IMR-90 (cell line): ENCODE results near the gene CDK12. TPM values are rescaled to one million over a fixed set of nuclear protein-coding genes. Genes with fewer than 3 reads are reported as not detected.

Experiments
- ATAC-seq: fragments of 200-7000 bp; cut with Tn5 transposase; 2 replicates; pipeline ENCODE4 v1.9.1; 2020; ENCODE audit warnings: low read depth, mild to moderate bottlenecking, moderate library complexity
- BruUV-seq: library from RNA; stranded (reverse); fragments of 400-500 nt; replicated peaks from 2 replicates; lab custom pipeline; 2021; lab: Mats Ljungman, UMichigan
- CTCF ChIA-PET: fragments of 300-600 bp; formaldehyde crosslinking; extraction: SDS; loops from one replicate; lab custom pipeline; 2021; ENCODE audit warnings: antibody characterized with exemption; lab: Yijun Ruan, JAX
- POLR2A ChIA-PET: fragments of 300-600 bp; sonication (Branson Sonifier 250); formaldehyde crosslinking; loops from one replicate; lab custom pipeline; 2022; ENCODE audit warnings: antibody characterized with exemption; ENCODE audit not compliant: unreplicated experiment; lab: Charles Lee
- DNase-seq: peaks from one replicate; pipeline ENCODE4 v3.0.0; 2013
- H2AFZ ChIP-seq: replicated peaks from 2 replicates; pipeline ENCODE3; 2013; ENCODE audit warnings: low read length, mild to moderate bottlenecking; ENCODE audit not compliant: poor library complexity
- H2AK5ac ChIP-seq: 2 replicates; pipeline ENCODE4 v1.6.1; 2013; ENCODE audit warnings: low read depth, low read length, inconsistent platforms
- H2AK9ac ChIP-seq: replicated peaks from 2 replicates; pipeline ENCODE3; 2013; ENCODE audit warnings: mild to moderate bottlenecking, low read depth, low read length, moderate library complexity; ENCODE audit not compliant: poor library complexity
- H2BK120ac ChIP-seq: 2 replicates; pipeline ENCODE4 v1.6.1; 2013; ENCODE audit warnings: low read depth, low read length, inconsistent platforms
- H2BK15ac ChIP-seq: 3 replicates; pipeline ENCODE4 v1.6.1; 2013; ENCODE audit warnings: low read depth, low read length, inconsistent platforms
- H2BK20ac ChIP-seq: 2 replicates; pipeline ENCODE4 v1.6.1; 2013; ENCODE audit warnings: low read depth, mild to moderate bottlenecking, inconsistent platforms, low read length, moderate library complexity
- H2BK5ac ChIP-seq: 2 replicates; pipeline ENCODE4 v1.6.1; 2013; ENCODE audit warnings: mild to moderate bottlenecking, low read depth, low read length, inconsistent platforms; ENCODE audit not compliant: poor library complexity, severe bottlenecking
- H3K14ac ChIP-seq: replicated peaks from 2 replicates; pipeline ENCODE4 v1.6.1; 2013; ENCODE audit warnings: low read depth, low read length, inconsistent platforms
- H3K18ac ChIP-seq: 2 replicates; pipeline ENCODE4 v1.6.1; 2013; ENCODE audit warnings: low read depth, low read length, control low read depth
- H3K23ac ChIP-seq: 2 replicates; pipeline ENCODE4 v1.6.1; 2013; ENCODE audit warnings: low read depth, low read length, inconsistent platforms
- H3K27ac ChIP-seq: 2 replicates; pipeline ENCODE4 v1.5.1; 2013; ENCODE audit warnings: mild to moderate bottlenecking, control low read depth, low read length; ENCODE audit not compliant: insufficient read depth
- H3K27me3 ChIP-seq: 2 replicates; pipeline ENCODE4 v1.6.1; 2013; ENCODE audit warnings: low read length; ENCODE audit not compliant: control insufficient read depth, insufficient read depth
- H3K36me3 ChIP-seq: 2 replicates; pipeline ENCODE4 v1.6.1; 2013; ENCODE audit warnings: low read length, mixed read lengths; ENCODE audit not compliant: control insufficient read depth, insufficient read depth
- H3K4ac ChIP-seq: 2 replicates; pipeline ENCODE4 v1.6.1; 2013; ENCODE audit warnings: low read depth, low read length, inconsistent platforms
- H3K4me1 ChIP-seq: 2 replicates; pipeline ENCODE4 v1.6.1; 2013; ENCODE audit warnings: low read length, mixed read lengths; ENCODE audit not compliant: control insufficient read depth, insufficient read depth
- H3K4me2 ChIP-seq: 2 replicates; pipeline ENCODE4 v1.6.1; 2013; ENCODE audit warnings: low read depth, mild to moderate bottlenecking, control low read depth, low read length, moderate library complexity
- H3K4me3 ChIP-seq: 2 replicates; pipeline ENCODE4 v1.5.1; 2013; ENCODE audit warnings: low read depth, mild to moderate bottlenecking, control low read depth, low read length, moderate library complexity; ENCODE audit not compliant: insufficient read depth
- H3K56ac ChIP-seq: 2 replicates; pipeline ENCODE4 v1.6.1; 2013; ENCODE audit warnings: low read length, inconsistent platforms; ENCODE audit not compliant: insufficient read depth; ENCODE audit errors: extremely low read depth
- H3K79me1 ChIP-seq, 2 experiments: 2 replicates each; pipeline ENCODE4 v1.6.1; 2013; ENCODE audit warnings: low read length in 2 of 2, inconsistent platforms in 1 of 2, low read depth in 1 of 2
- H3K9ac ChIP-seq: 2 replicates; pipeline ENCODE4 v1.6.1; 2013; ENCODE audit warnings: low read depth, low read length, control low read depth
- H3K9me1 ChIP-seq: 2 replicates; pipeline ENCODE4 v1.6.1; 2013; ENCODE audit warnings: low read length, inconsistent platforms; ENCODE audit not compliant: insufficient read depth
- H3K9me3 ChIP-seq: 2 replicates; pipeline ENCODE4 v1.6.1; 2013; ENCODE audit warnings: low read length; ENCODE audit not compliant: control insufficient read depth, insufficient read depth
- H4K20me1 ChIP-seq: 2 replicates; pipeline ENCODE4 v1.6.1; 2013; ENCODE audit warnings: low read length, inconsistent platforms; ENCODE audit not compliant: insufficient read depth
- H4K5ac ChIP-seq: 2 replicates; pipeline ENCODE4 v1.6.1; 2013; ENCODE audit warnings: mild to moderate bottlenecking, low read depth, low read length, control low read depth
- H4K8ac ChIP-seq, 2 experiments: 2 replicates each; pipeline ENCODE4 v1.6.1; 2013; ENCODE audit warnings: low read depth in 2 of 2, low read length in 2 of 2, control low read depth in 1 of 2, inconsistent platforms in 1 of 2
- H4K91ac ChIP-seq: 2 replicates; pipeline ENCODE4 v1.6.1; 2013; ENCODE audit warnings: low read depth, low read length, inconsistent platforms; ENCODE audit not compliant: insufficient read depth
- BHLHE40 ChIP-seq: fragments of 150-350 bp; IDR thresholded peaks from 2 replicates; pipeline ENCODE4 v1.6.1; 2016; ENCODE audit warnings: mild to moderate bottlenecking, low read depth, low read length
- CEBPB ChIP-seq: IDR thresholded peaks from 2 replicates; pipeline ENCODE4 v1.6.1; 2012; ENCODE audit warnings: low read depth, low read length, improper control_type of control experiment
- CHD1 ChIP-seq: IDR thresholded peaks from 2 replicates; pipeline ENCODE4 v1.6.1; 2012; ENCODE audit warnings: low read depth, low read length, improper control_type of control experiment
- FOS ChIP-seq: fragments of 150-350 bp; IDR thresholded peaks from 2 replicates; pipeline ENCODE4 v1.6.1; 2016; ENCODE audit warnings: low read depth, low read length
- MAFK ChIP-seq: IDR thresholded peaks from 2 replicates; pipeline ENCODE4 v1.6.1; 2012; ENCODE audit warnings: low read depth, low read length, improper control_type of control experiment
- MAZ ChIP-seq: IDR thresholded peaks from 2 replicates; pipeline ENCODE4 v1.6.1; 2012; ENCODE audit warnings: low read depth, mild to moderate bottlenecking, low read length, improper control_type of control experiment, moderate library complexity, borderline replicate concordance
- MXI1 ChIP-seq: IDR thresholded peaks from 2 replicates; pipeline ENCODE4 v1.6.1; 2012; ENCODE audit warnings: low read depth, mild to moderate bottlenecking, low read length, moderate library complexity, borderline replicate concordance
- NFE2L2 ChIP-seq: fragments of 150-350 bp; IDR thresholded peaks from 2 replicates; pipeline ENCODE4 v1.6.1; 2016; ENCODE audit warnings: low read depth, mild to moderate bottlenecking, low read length
- POLR2A ChIP-seq: IDR thresholded peaks from 2 replicates; pipeline ENCODE4 v1.6.1; 2012; ENCODE audit warnings: mild to moderate bottlenecking, low read depth, low read length
- RAD21 ChIP-seq: IDR thresholded peaks from 2 replicates; pipeline ENCODE4 v1.6.1; 2012; ENCODE audit warnings: low read length, improper control_type of control experiment
- RCOR1 ChIP-seq: IDR thresholded peaks from 2 replicates; pipeline ENCODE4 v1.6.1; 2012; ENCODE audit warnings: mild to moderate bottlenecking, low read length, improper control_type of control experiment; ENCODE audit not compliant: insufficient replicate concordance
- RFX5 ChIP-seq: IDR thresholded peaks from 2 replicates; pipeline ENCODE4 v1.8.0; 2012; ENCODE audit warnings: low read depth, mild to moderate bottlenecking, low read length, moderate library complexity
- SMC3 ChIP-seq: fragments of 150-350 bp; IDR thresholded peaks from 2 replicates; pipeline ENCODE4 v1.6.1; 2016; ENCODE audit warnings: low read depth, mild to moderate bottlenecking, antibody characterized with exemption, low read length, moderate library complexity
- USF2 ChIP-seq: fragments of 150-350 bp; IDR thresholded peaks from 2 replicates; pipeline ENCODE4 v1.6.1; 2017; ENCODE audit warnings: mild to moderate bottlenecking, antibody characterized with exemption, low read length, low read depth
- WGBS, 2 experiments: methylation state at CpG; one replicate each; pipeline versions ENCODE4 v1.1.5 to v1.1.7; 2013; ENCODE audit warnings: missing lambda C conversion rate in 2 of 2; ENCODE audit not compliant: insufficient read length in 1 of 2; ENCODE audit errors: extremely low coverage in 2 of 2; 5-methylcytosine and 5-hydroxymethylcytosine counted together
- dilution Hi-C: fragments of 300-500 bp; cut with HindIII; formaldehyde crosslinking; loops from one replicate; pipeline ENCODE4 v1.14.3; 2018; ENCODE audit warnings: low sequenced_read_pairs; ENCODE audit not compliant: unreplicated experiment
- in situ Hi-C: fragments of 300-500 bp; cut with MboI; formaldehyde crosslinking; loops from 3 replicates; pipeline ENCODE4 v1.14.3; 2019; ENCODE audit warnings: low sequenced_read_pairs, inconsistent platforms, mixed read lengths
- intact Hi-C: fragments of 100-400 bp; cut with micrococcal nuclease; formaldehyde crosslinking; loops from 2 replicates; pipeline ENCODE4 v1.10.0; 2022
- polyA plus RNA-seq, 3 experiments: library from polyadenylated mRNA; depleted of rRNA; stranded (reverse); fragments of >200 nt; gene quantifications; 2 replicates each; pipeline ENCODE4 v1.2.3, GENCODE V29; 2012; ENCODE audit warnings: low replicate concordance in 1 of 3
- total RNA-seq: library from RNA; depleted of rRNA; stranded (reverse); fragments of >200 nt; gene quantifications from 2 replicates; pipeline ENCODE4 v1.2.3, GENCODE V29; 2012
- TF ChIP-seq, protein P1 (sequence below): conservative IDR thresholded peaks from 2 replicates; pipeline ENCODE4 v1.5.1; 2012; ENCODE audit warnings: mild to moderate bottlenecking, low read depth, low read length, improper control_type of control experiment
- TF ChIP-seq, protein P2 (sequence below): fragments of 150-350 bp; IDR thresholded peaks from 2 replicates; pipeline ENCODE4 v1.6.1; 2016; ENCODE audit warnings: low read depth, mild to moderate bottlenecking, low read length, moderate library complexity, borderline replicate concordance

Gene CDK12
- total and polyA plus RNA-seq, 2 of the 4 experiments (the other 2 are of a cell fraction), result 16.1 to 27.1 TPM

- Histone ChIP-seq H3K14ac (no peak overlapping the region), H3K9me3 (no peaks in the 10 kb centered on the region), H2BK120ac (no peak overlapping the region), H2AK5ac (no peak overlapping the region), H3K18ac (no peak overlapping the region), H3K4me3 (no peak overlapping the region), H2BK20ac (no peak overlapping the region), H2AK9ac (no peak overlapping the region), H4K5ac (no peak overlapping the region), H3K27me3 (no peaks in the 10 kb centered on the region), H3K9me1 (0 out of 2 replicates have a peak, but pooled peaks cover 2% of the 10 kb centered on the region), H3K23ac (no peak overlapping the region), H4K20me1 (no peaks in the 10 kb centered on the region), H4K91ac (no peak overlapping the region), H2AFZ (peak overlapping the region; percentile 8), H2BK5ac (no peak overlapping the region), H2BK15ac (no peak overlapping the region), H3K36me3 (peaks cover 18% of the 10 kb centered on the region), H3K4ac (no peak overlapping the region), H3K56ac (no peak overlapping the region), H3K79me1 (no peaks in the 10 kb centered on the region), H3K4me1 (no peaks in the 10 kb centered on the region), H4K8ac (no peak overlapping the region), H3K27ac (no peak overlapping the region), H3K9ac (no peak overlapping the region), H3K4me2 (no peak overlapping the region)
- WGBS, 2 experiments, result 41% methylated on average over 12 of the region's 17 CpGs; no CpG with 5 or more reads in 1 of the 2 experiments
- CTCF ChIA-PET, result no interaction called here
- intact Hi-C loops, result no loop called here
- POLR2A ChIA-PET, result no interaction called here
- ATAC-seq, result no peak
- dilution Hi-C loops, result no loop called here
- DNase-seq, result no peak
- TF ChIP-seq CHD1 (no peak), RCOR1 (no peak), POLR2A (no peak), NFE2L2 (no peak), BHLHE40 (no peak), FOS (no peak), CEBPB (no peak), MAZ (no peak), USF2 (no peak), MAFK (no peak), RFX5 (no peak), MXI1 (no peak), SMC3 (no peak), RAD21 (no peak)
- TF ChIP-seq, protein P1, sequence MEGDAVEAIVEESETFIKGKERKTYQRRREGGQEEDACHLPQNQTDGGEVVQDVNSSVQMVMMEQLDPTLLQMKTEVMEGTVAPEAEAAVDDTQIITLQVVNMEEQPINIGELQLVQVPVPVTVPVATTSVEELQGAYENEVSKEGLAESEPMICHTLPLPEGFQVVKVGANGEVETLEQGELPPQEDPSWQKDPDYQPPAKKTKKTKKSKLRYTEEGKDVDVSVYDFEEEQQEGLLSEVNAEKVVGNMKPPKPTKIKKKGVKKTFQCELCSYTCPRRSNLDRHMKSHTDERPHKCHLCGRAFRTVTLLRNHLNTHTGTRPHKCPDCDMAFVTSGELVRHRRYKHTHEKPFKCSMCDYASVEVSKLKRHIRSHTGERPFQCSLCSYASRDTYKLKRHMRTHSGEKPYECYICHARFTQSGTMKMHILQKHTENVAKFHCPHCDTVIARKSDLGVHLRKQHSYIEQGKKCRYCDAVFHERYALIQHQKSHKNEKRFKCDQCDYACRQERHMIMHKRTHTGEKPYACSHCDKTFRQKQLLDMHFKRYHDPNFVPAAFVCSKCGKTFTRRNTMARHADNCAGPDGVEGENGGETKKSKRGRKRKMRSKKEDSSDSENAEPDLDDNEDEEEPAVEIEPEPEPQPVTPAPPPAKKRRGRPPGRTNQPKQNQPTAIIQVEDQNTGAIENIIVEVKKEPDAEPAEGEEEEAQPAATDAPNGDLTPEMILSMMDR, result no peak
- TF ChIP-seq, protein P2, sequence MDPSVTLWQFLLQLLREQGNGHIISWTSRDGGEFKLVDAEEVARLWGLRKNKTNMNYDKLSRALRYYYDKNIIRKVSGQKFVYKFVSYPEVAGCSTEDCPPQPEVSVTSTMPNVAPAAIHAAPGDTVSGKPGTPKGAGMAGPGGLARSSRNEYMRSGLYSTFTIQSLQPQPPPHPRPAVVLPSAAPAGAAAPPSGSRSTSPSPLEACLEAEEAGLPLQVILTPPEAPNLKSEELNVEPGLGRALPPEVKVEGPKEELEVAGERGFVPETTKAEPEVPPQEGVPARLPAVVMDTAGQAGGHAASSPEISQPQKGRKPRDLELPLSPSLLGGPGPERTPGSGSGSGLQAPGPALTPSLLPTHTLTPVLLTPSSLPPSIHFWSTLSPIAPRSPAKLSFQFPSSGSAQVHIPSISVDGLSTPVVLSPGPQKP, result no peak
- BruUV-seq, result no TSS peak
- in situ Hi-C loops, result no loop called here
Observed at GRCh38 chr17:39563476-39563875, 102.2 kb downstream of the CDK12 start.
